Upper lobe of left lung (tissue), 6 donors: ENCODE results near the gene CHRNB1. TPM values are rescaled to one million over a fixed set of nuclear protein-coding genes. Genes with fewer than 3 reads are reported as not detected.

Experiments used
- ATAC-seq, 2 donors: fragments of 200-7000 bp; cut with Tn5 transposase; one replicate each; pipeline ENCODE4 v1.9.1; 2022; ENCODE audit warnings: mild to moderate bottlenecking in 2 of 2, moderate library complexity in 2 of 2; ENCODE audit not compliant: low FRiP score in 2 of 2
- DNase-seq, 2 donors: peaks; one replicate each; pipeline ENCODE4 v3.0.0-alpha.2; 2019 to 2020
- H3K27ac ChIP-seq, 4 donors: fragments of 200-600 bp; sonication (generic); one replicate each; pipeline ENCODE4 v1.5.1; 2016 to 2019
- H3K27me3 ChIP-seq, 4 donors: fragments of 200-600 bp; sonication (generic); one replicate each; pipeline ENCODE4 v1.5.1; 2017 to 2019
- H3K36me3 ChIP-seq, 4 donors: fragments of 200-600 bp; sonication (generic); one replicate each; pipeline ENCODE4 v1.5.1; 2016 to 2019
- H3K4me1 ChIP-seq, 4 donors: fragments of 200-600 bp; sonication (generic); one replicate each; pipeline ENCODE4 v1.5.1; 2018 to 2019
- H3K4me3 ChIP-seq, 4 donors: fragments of 200-600 bp; sonication (generic); one replicate each; pipeline ENCODE4 v1.5.1; 2017 to 2019; ENCODE audit warnings: mild to moderate bottlenecking in 2 of 4, moderate library complexity in 1 of 4
- H3K9me3 ChIP-seq, 4 donors: fragments of 200-600 bp; sonication (generic); one replicate each; pipeline ENCODE4 v1.5.1; 2018 to 2019
- EP300 ChIP-seq, 4 donors: sonication (generic); formaldehyde crosslinking; IDR thresholded peaks; one replicate each; pipeline ENCODE4 v1.5.1; 2017; ENCODE audit warnings: antibody characterized with exemption in 4 of 4, control low read depth in 2 of 4
- POLR2A ChIP-seq, 4 donors: fragments of 450-650 bp; IDR thresholded peaks; one replicate each; pipeline ENCODE4 v1.5.1; 2016 to 2017; ENCODE audit warnings: antibody characterized with exemption in 4 of 4, mild to moderate bottlenecking in 2 of 4
- POLR2AphosphoS5 ChIP-seq, 2 donors: sonication (generic); formaldehyde crosslinking; IDR thresholded peaks; one replicate each; pipeline ENCODE4 v1.5.1; 2017; ENCODE audit warnings: antibody characterized with exemption in 2 of 2
- WGBS, 2 donors: methylation state at CpG; one replicate each; pipeline ENCODE4 v1.1.5; 2017 to 2018; 5-methylcytosine and 5-hydroxymethylcytosine counted together
- total RNA-seq, 6 donors: library from RNA; depleted of rRNA in 4 of 6; stranded (reverse); fragments of >200 nt in 4 of 6; gene quantifications; one replicate each; pipeline versions ENCODE4 v1.1.0 to v1.2.1, GENCODE V29; 2016 to 2021
- TF ChIP-seq, protein P1 (sequence below), 6 experiments: fragments of 450-650 bp in 4 of 6; fragments of 200-600 bp in 2 of 6; sonication (generic) in 2 of 6; IDR thresholded peaks; one replicate each; pipeline ENCODE4 v1.5.1; 2016 to 2019; ENCODE audit warnings: antibody characterized with exemption in 6 of 6
- donor health status: DM: no; HTN: no; CAD: no; lungs with moderate emphysema.
- donor health status: DM: no; HTN: yes; CAD: no; lungs with severe emphysema.

The CHRNB1 gene
- total RNA-seq, 6 donors from 2014 or later: 1.9 to 11.5 (median 7.0) TPM

DNA sequence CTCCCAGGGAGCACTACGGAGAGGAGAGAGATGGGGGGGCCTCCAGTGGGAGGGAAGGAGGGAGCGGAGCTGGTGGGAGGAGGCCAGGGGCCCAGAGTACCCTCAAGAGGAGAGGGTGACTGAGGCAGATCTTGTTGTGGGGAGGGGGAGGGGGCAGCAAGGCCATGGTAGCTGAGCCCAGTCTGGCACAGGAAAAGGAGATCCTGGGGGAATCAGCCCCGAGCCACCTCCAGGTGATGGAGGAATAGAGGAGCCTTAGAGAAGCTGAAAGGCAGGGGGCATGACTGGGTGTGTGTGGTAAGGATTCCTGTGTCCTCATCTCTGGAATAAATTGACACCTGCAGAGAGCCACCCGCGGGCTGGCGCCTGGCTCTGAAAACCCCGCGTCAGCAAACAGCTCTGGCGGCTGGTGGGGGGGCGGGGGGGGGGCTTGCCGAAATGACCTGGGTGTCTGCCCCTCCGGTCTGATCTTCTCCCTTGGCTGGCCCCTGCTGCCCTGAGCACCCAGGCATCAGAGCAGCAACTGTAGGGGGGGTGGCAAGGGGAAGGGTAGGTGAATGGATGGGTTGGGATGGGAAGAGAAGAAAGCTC is 38.5 kb upstream of the CHRNB1 start:
- WGBS, 2 donors: 69 to 78% methylated on average over 4 to 11 of the region's 12 CpGs
- DNase-seq (no peak), ATAC-seq (no peak)
- peaks cover 0 to 8% (median 0%) of the 10 kb centered on the region in 4 donors for H3K36me3 ChIP-seq
- no peaks in the 10 kb centered on the region for H3K9me3 ChIP-seq
- TF ChIP-seq POLR2A (IDR thresholded peaks at IDR 0.05) (no peak), EP300 (IDR thresholded peaks at IDR 0.05) (no peak), POLR2AphosphoS5 (IDR thresholded peaks at IDR 0.05) (no peak)
- TF ChIP-seq, protein P1, sequence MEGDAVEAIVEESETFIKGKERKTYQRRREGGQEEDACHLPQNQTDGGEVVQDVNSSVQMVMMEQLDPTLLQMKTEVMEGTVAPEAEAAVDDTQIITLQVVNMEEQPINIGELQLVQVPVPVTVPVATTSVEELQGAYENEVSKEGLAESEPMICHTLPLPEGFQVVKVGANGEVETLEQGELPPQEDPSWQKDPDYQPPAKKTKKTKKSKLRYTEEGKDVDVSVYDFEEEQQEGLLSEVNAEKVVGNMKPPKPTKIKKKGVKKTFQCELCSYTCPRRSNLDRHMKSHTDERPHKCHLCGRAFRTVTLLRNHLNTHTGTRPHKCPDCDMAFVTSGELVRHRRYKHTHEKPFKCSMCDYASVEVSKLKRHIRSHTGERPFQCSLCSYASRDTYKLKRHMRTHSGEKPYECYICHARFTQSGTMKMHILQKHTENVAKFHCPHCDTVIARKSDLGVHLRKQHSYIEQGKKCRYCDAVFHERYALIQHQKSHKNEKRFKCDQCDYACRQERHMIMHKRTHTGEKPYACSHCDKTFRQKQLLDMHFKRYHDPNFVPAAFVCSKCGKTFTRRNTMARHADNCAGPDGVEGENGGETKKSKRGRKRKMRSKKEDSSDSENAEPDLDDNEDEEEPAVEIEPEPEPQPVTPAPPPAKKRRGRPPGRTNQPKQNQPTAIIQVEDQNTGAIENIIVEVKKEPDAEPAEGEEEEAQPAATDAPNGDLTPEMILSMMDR (IDR thresholded peaks at IDR 0.05): no peak
- H3K27ac ChIP-seq: peak overlapping the region in 1 of 4 donors; percentile 89
- H3K4me1 ChIP-seq: peaks cover 20 to 31% (median 25%) of the 10 kb centered on the region in 4 donors
- no peak overlapping the region for H3K4me3 ChIP-seq
- H3K27me3 ChIP-seq: no peaks in the 10 kb centered on the region

DNA sequence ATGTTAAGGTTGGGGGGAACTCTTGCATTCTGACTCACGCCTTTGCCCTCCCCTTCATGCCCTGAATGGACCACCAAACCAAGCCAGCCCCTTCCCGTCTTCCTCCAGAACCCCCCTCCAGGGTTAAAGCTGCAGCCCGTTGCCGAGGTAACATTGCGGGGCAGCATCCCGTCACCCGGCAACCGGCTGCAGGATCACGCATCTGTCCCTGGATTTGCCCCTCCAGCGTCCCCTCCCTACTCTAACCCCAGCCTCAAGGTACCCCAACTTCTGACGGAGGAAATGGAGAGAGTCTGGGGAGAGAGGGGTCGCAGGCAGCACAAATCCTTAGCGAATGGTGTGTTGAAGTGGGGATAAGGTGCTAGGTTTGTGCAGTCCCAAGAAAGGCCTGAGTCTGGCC is 37.8 kb upstream of the CHRNB1 start:
- DNase-seq (no peak), ATAC-seq (no peak)
- no peaks in the 10 kb centered on the region for H3K27me3 ChIP-seq
- H3K4me3 ChIP-seq: no peak overlapping the region
- WGBS, 2 donors: 88 to 90% methylated on average over 13 of the region's 13 CpGs
- peaks cover 16 to 28% (median 24%) of the 10 kb centered on the region in 4 donors for H3K4me1 ChIP-seq
- H3K36me3 ChIP-seq: peaks cover 0 to 8% (median 0%) of the 10 kb centered on the region in 4 donors
- TF ChIP-seq POLR2A (IDR thresholded peaks at IDR 0.05) (no peak), EP300 (IDR thresholded peaks at IDR 0.05) (no peak), POLR2AphosphoS5 (IDR thresholded peaks at IDR 0.05) (no peak)
- TF ChIP-seq, protein P1 (IDR thresholded peaks at IDR 0.05): no peak
- no peaks in the 10 kb centered on the region for H3K9me3 ChIP-seq
- no peak overlapping the region for H3K27ac ChIP-seq

DNA sequence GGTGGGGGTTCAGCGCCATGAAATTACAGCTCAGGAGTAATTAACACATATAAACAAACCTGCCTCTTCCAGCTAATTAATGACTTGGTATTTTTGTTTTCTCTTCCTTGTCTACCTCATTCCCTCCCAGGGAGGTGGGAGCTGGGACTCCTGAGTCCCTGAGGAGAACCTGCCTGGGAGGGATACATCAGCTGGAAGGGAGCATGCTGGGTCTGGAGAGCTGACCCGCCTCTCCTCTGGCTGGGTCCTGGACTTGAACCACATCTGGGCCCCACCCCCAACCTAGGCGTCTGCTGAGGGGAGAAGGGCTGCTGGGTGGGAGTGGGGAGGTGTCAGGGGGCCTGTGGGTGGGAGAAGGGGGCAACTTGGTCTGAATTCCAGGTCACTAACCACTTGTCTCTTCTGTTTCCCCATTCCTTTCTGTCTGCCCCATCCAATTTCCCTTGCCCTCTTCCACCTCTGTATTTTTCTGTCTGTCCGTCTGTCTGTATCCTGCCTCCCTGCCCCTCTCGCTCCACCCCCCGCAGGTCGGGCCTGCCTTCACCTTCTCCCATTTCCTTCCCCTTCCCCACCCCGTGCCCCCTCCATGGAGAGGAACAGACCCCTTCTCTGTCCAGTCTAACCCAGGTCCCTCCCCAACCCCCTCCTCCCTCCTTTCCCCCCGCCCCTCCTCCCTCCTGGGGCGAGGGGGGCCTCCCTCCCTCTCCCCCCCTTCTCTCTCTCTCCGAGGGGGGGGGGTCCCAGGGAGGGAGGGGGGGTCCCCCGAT is 37.2 kb upstream of the CHRNB1 start, which contains the start of gene NLGN2:
Gene NLGN2 (plus strand): TSS at position 361 of the 767 bp plus-strand sequence. CDS start 411 bp downstream, outside the sequence.
- Histone ChIP-seq H3K4me3 (peak within 1 kb of the TSS in 1 of 4 donors; percentile 13), H3K27ac (no peak within 1 kb of the TSS), H3K4me1 (peaks cover 12 to 22% (median 19%) of the 10 kb centered on the region in 4 donors), H3K27me3 (no peaks in the 10 kb centered on the region), H3K36me3 (peaks cover 0 to 8% (median 0%) of the 10 kb centered on the region in 4 donors), H3K9me3 (no peaks in the 10 kb centered on the region)
- WGBS, 2 donors: 51 to 64% methylated on average over 9 to 10 of the region's 12 CpGs
- no peak for ATAC-seq
- TF ChIP-seq POLR2A (IDR thresholded peaks at IDR 0.05) (no peak), EP300 (IDR thresholded peaks at IDR 0.05) (no peak), POLR2AphosphoS5 (IDR thresholded peaks at IDR 0.05) (no peak)
- TF ChIP-seq, protein P1 (IDR thresholded peaks at IDR 0.05): no peak
- no peak for DNase-seq

DNA sequence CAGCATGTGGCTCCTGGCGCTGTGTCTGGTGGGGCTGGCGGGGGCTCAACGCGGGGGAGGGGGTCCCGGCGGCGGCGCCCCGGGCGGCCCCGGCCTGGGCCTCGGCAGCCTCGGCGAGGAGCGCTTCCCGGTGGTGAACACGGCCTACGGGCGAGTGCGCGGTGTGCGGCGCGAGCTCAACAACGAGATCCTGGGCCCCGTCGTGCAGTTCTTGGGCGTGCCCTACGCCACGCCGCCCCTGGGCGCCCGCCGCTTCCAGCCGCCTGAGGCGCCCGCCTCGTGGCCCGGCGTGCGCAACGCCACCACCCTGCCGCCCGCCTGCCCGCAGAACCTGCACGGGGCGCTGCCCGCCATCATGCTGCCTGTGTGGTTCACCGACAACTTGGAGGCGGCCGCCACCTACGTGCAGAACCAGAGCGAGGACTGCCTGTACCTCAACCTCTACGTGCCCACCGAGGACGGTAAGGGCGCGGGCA is 36.6 kb upstream of the CHRNB1 start:
- Histone ChIP-seq H3K27me3 (no peaks in the 10 kb centered on the region), H3K36me3 (peaks cover 0 to 8% (median 0%) of the 10 kb centered on the region in 4 donors), H3K4me3 (peak overlapping the region in 1 of 4 donors; percentile 13), H3K27ac (no peak overlapping the region), H3K4me1 (peaks cover 6 to 16% (median 13%) of the 10 kb centered on the region in 4 donors), H3K9me3 (no peaks in the 10 kb centered on the region)
- 82 to 91% methylated on average over 38 to 50 of the region's 58 CpGs for WGBS, 2 donors
- TF ChIP-seq, protein P1 (IDR thresholded peaks at IDR 0.05): no peak
- TF ChIP-seq EP300 (IDR thresholded peaks at IDR 0.05): no peak
- no peak for TF ChIP-seq POLR2AphosphoS5 (IDR thresholded peaks at IDR 0.05)
- TF ChIP-seq POLR2A (IDR thresholded peaks at IDR 0.05): no peak
- no peak for ATAC-seq
- peak in 1 of 2 donors; percentile 84 for DNase-seq
